Astrocyte of the cerebellum (primary cell): ENCODE measurements around the gene GAS7.

Experiments
- DNase-seq: peaks from one replicate; pipeline ENCODE4 v3.0.0-alpha.2; 2011; ENCODE audit warnings: low read depth
- H3K4me3 ChIP-seq: 2 replicates; pipeline ENCODE4 v1.5.1; 2011; ENCODE audit warnings: mild to moderate bottlenecking, low read depth, low read length, moderate library complexity
- CTCF ChIP-seq: IDR thresholded peaks from 2 replicates; pipeline ENCODE4 v1.5.1; 2012; ENCODE audit warnings: low read length, low read depth, moderate library complexity, mild to moderate bottlenecking; ENCODE audit errors: missing control alignments
- in situ Hi-C: cut with HindIII; loops from 2 replicates; pipeline ENCODE4 v1.10.0; 2017; ENCODE audit warnings: low sequenced_read_pairs

The GAS7 gene

DNA sequence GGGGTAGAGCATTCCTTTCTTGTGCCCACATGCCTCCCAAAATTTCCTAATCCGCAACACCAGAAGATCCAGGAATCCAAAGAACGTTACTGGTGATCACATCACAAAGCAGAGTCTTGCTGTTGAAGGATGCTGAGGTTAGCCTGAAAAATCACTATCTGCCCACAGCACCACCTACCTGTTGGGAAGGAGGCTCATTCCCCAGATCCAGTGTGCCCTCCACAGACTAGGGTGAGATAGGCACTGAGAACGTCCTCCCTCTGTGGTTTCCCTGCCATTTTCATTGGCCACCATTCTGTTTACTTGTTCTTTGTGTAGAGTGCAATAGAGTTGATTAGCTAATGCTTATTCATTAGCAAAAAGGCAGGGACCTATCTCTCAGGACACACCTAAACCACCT is 323.7 kb downstream of the GAS7 start:
- no peak for DNase-seq
- in situ Hi-C loops, result no loop called here
- no peak overlapping the region for H3K4me3 ChIP-seq
- peak; percentile 5 for TF ChIP-seq CTCF

GRCh38 chr17:9872852-9873251 is 325.6 kb downstream of the GAS7 start:
- in situ Hi-C loops, result no loop called here
- TF ChIP-seq CTCF, result no peak

DNA sequence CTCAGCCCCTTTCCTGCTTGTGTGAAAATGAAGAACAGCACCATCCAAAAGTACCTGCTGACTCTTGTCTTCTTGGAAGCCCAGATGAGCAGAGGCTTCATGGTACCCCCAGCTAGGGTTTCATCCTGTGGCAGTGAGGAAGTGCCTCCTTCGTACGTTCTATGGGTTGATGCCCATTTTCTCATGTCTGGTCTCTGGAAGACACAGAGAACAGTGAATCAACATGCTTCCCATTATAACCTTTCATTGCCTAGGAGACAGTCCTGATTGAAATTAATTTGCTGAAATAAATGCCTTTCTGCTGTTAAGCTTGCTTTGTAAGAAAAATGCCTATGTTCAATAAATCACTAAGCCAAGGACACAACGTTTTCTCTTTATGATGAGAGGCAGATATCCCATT is 329.9 kb downstream of the GAS7 start:
- DNase-seq, result no peak
- in situ Hi-C loops, result no loop called here
- TF ChIP-seq CTCF, result no peak
- no peak overlapping the region for H3K4me3 ChIP-seq

More at GRCh38 chr17:9872852-9873251, 325.6 kb downstream of the GAS7 start:
- H3K4me3 ChIP-seq, result no peak overlapping the region
- no peak for DNase-seq

GRCh38 chr17:9865586-9865985 is 332.8 kb downstream of the GAS7 start:
- no peak for TF ChIP-seq CTCF
- in situ Hi-C loops, result no loop called here
- DNase-seq, result no peak
- H3K4me3 ChIP-seq, result no peak overlapping the region

- no peak for TF ChIP-seq CTCF
- H3K4me3 ChIP-seq, result no peak overlapping the region
- in situ Hi-C loops, result no loop called here
- DNase-seq, result no peak
These were observed 335.5 kb downstream of the GAS7 start for GRCh38 chr17:9862949-9863348.

DNA sequence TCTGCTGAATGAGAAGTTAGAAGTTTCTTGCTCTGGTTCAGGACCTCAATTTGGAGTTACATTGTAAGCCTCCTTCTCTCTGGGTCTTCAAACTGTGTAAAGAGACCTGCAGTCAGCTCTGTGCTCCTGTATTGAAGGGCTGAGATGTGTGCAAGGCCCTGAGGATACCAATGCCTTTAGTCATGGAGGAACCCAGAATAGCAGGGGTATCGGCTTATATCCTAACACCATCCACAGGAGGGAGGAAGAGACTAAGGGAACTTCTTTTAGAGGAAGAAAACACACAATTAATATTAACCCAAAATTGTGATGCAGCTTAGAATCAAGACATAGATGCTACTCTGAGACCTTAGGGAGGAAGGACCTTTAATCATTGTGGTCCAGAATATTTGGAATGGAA is 336.2 kb downstream of the GAS7 start:
- no peak for DNase-seq
- H3K4me3 ChIP-seq, result no peak overlapping the region
- TF ChIP-seq CTCF, result no peak
- in situ Hi-C loops, result no loop called here

- no peak overlapping the region for H3K4me3 ChIP-seq
- in situ Hi-C loops, result no loop called here
- no peak for DNase-seq
- TF ChIP-seq CTCF, result no peak
These were observed 337.6 kb downstream of the GAS7 start for GRCh38 chr17:9860851-9861250.
